HEK293 (cell line): ENCODE data around the gene TRPM8.

ENCODE experiments used
- CTCF ChIA-PET: fragments of 350-600 bp; formaldehyde crosslinking; extraction: SDS; loops from one replicate; lab custom pipeline; 2021; ENCODE audit warnings: antibody characterized with exemption; lab: Yijun Ruan, JAX
- POLR2A ChIA-PET: fragments of 300-600 bp; formaldehyde crosslinking; extraction: SDS; loops from one replicate; lab custom pipeline; 2020; ENCODE audit warnings: antibody characterized with exemption, inconsistent platforms; lab: Yijun Ruan, JAX
- H3K27ac ChIP-seq: fragments of 200-500 bp; sonication (Bioruptor generic); 2 replicates; pipeline ENCODE4 v1.5.1; 2014; ENCODE audit warnings: low read depth, low read length, control low read depth, inconsistent platforms; ENCODE audit errors: extremely low read depth
- H3K36me3 ChIP-seq, 2 experiments: fragments of 200-500 bp in 1 of 2; sonication (Bioruptor generic) in 1 of 2; 1 replicate in 1 of 2; 2 replicates in 1 of 2; pipeline ENCODE4 v1.5.1; 2014 to 2017; ENCODE audit warnings: inconsistent platforms in 2 of 2, low read length in 2 of 2; ENCODE audit not compliant: control insufficient read depth in 2 of 2, insufficient read depth in 1 of 2
- H3K4me1 ChIP-seq: fragments of 200-500 bp; sonication (Bioruptor generic); 2 replicates; pipeline ENCODE4 v1.5.1; 2014; ENCODE audit warnings: mild to moderate bottlenecking, low read length, inconsistent platforms; ENCODE audit not compliant: control insufficient read depth, insufficient read depth
- H3K4me3 ChIP-seq: 2 replicates; pipeline ENCODE4 v1.5.1; 2011; ENCODE audit warnings: low read depth, mild to moderate bottlenecking, control low read depth, low read length, moderate library complexity
- H3K9me3 ChIP-seq: fragments of 200-500 bp; sonication (Bioruptor generic); 2 replicates; pipeline ENCODE4 v1.5.1; 2014; ENCODE audit warnings: low read depth, low read length, inconsistent platforms; ENCODE audit not compliant: control insufficient read depth, insufficient read depth
- IKZF3 ChIP-seq: fragments of 450-650 bp; IDR thresholded peaks from 2 replicates; pipeline ENCODE4 v1.5.0; 2018; ENCODE audit warnings: missing biosample characterization, mild to moderate bottlenecking, missing genetic modification characterization, moderate library complexity
- KLF9 ChIP-seq: fragments of 450-650 bp; formaldehyde crosslinking; IDR thresholded peaks from 2 replicates; pipeline ENCODE4 v1.5.1; 2016; ENCODE audit warnings: missing biosample characterization, missing genetic modification characterization, low read depth
- SCRT2 ChIP-seq: fragments of 450-650 bp; formaldehyde crosslinking; IDR thresholded peaks from 2 replicates; pipeline ENCODE4 v1.5.1; 2016; ENCODE audit warnings: missing biosample characterization, missing genetic modification characterization
- TRIM28 ChIP-seq: IDR thresholded peaks from 2 replicates; pipeline ENCODE4 v1.6.1; 2011; ENCODE audit warnings: low read length, control low read depth, borderline replicate concordance
- YY2 ChIP-seq: fragments of 450-650 bp; formaldehyde crosslinking; IDR thresholded peaks from 2 replicates; pipeline ENCODE4 v1.5.1; 2016; ENCODE audit warnings: missing biosample characterization, missing genetic modification characterization
- ZIC2 ChIP-seq: fragments of 450-650 bp; formaldehyde crosslinking; IDR thresholded peaks from 2 replicates; pipeline ENCODE4 v1.5.1; 2016; ENCODE audit warnings: missing biosample characterization, missing genetic modification characterization
- ZNF155 ChIP-seq: fragments of 450-650 bp; formaldehyde crosslinking; IDR thresholded peaks from 2 replicates; pipeline ENCODE4 v1.5.1; 2016; ENCODE audit warnings: missing biosample characterization, missing genetic modification characterization
- ZNF19 ChIP-seq: fragments of 450-650 bp; formaldehyde crosslinking; IDR thresholded peaks from 2 replicates; pipeline ENCODE4; 2016; ENCODE audit warnings: missing biosample characterization, missing genetic modification characterization, low read depth
- ZNF23 ChIP-seq: fragments of 450-650 bp; formaldehyde crosslinking; IDR thresholded peaks from 2 replicates; pipeline ENCODE4 v1.5.1; 2016; ENCODE audit warnings: missing biosample characterization, missing genetic modification characterization, borderline replicate concordance
- ZNF239 ChIP-seq: fragments of 450-650 bp; formaldehyde crosslinking; IDR thresholded peaks from 2 replicates; pipeline ENCODE4 v1.5.1; 2016; ENCODE audit warnings: missing biosample characterization, missing genetic modification characterization
- ZNF391 ChIP-seq: fragments of 450-650 bp; formaldehyde crosslinking; IDR thresholded peaks from 2 replicates; pipeline ENCODE4 v1.5.1; 2016; ENCODE audit warnings: low read depth, missing biosample characterization, missing genetic modification characterization, borderline replicate concordance
- ZNF416 ChIP-seq: fragments of 450-650 bp; formaldehyde crosslinking; IDR thresholded peaks from 2 replicates; pipeline ENCODE4 v1.5.1; 2016; ENCODE audit warnings: missing biosample characterization, missing genetic modification characterization
- ZNF529 ChIP-seq: fragments of 450-650 bp; formaldehyde crosslinking; IDR thresholded peaks from 2 replicates; pipeline ENCODE4 v1.5.1; 2017; ENCODE audit warnings: missing genetic modification characterization, missing biosample characterization; ENCODE audit not compliant: insufficient replicate concordance
- ZNF654 ChIP-seq: fragments of 450-650 bp; formaldehyde crosslinking; IDR thresholded peaks from 2 replicates; pipeline ENCODE4 v1.5.1; 2016; ENCODE audit warnings: low read depth, missing biosample characterization, missing genetic modification characterization
- ZNF677 ChIP-seq: fragments of 450-650 bp; IDR thresholded peaks from 2 replicates; pipeline ENCODE4 v1.5.0; 2018; ENCODE audit warnings: missing biosample characterization, mild to moderate bottlenecking, missing genetic modification characterization, moderate library complexity
- ZNF76 ChIP-seq: fragments of 450-650 bp; formaldehyde crosslinking; IDR thresholded peaks from 2 replicates; pipeline ENCODE4; 2016; ENCODE audit warnings: low read depth, missing biosample characterization, missing genetic modification characterization, borderline replicate concordance
- TF ChIP-seq, protein P1 (sequence below): fragments of 450-650 bp; formaldehyde crosslinking; IDR thresholded peaks from 2 replicates; pipeline ENCODE4 v1.5.1; 2016; ENCODE audit warnings: missing biosample characterization, missing genetic modification characterization, borderline replicate concordance
- TF ChIP-seq, protein P2 (sequence below): fragments of 450-650 bp; formaldehyde crosslinking; conservative IDR thresholded peaks from 2 replicates; pipeline ENCODE4 v1.5.1; 2016; ENCODE audit warnings: low read depth, missing biosample characterization, missing genetic modification characterization
- TF ChIP-seq, protein P3 (sequence below): fragments of 450-650 bp; formaldehyde crosslinking; IDR thresholded peaks from 2 replicates; pipeline ENCODE4 v1.5.1; 2016; ENCODE audit warnings: missing biosample characterization, missing genetic modification characterization
- TF ChIP-seq, protein P4 (sequence below): fragments of 450-650 bp; formaldehyde crosslinking; IDR thresholded peaks from 2 replicates; pipeline ENCODE4 v1.5.1; 2016; ENCODE audit warnings: missing biosample characterization, missing genetic modification characterization

The TRPM8 gene

DNA sequence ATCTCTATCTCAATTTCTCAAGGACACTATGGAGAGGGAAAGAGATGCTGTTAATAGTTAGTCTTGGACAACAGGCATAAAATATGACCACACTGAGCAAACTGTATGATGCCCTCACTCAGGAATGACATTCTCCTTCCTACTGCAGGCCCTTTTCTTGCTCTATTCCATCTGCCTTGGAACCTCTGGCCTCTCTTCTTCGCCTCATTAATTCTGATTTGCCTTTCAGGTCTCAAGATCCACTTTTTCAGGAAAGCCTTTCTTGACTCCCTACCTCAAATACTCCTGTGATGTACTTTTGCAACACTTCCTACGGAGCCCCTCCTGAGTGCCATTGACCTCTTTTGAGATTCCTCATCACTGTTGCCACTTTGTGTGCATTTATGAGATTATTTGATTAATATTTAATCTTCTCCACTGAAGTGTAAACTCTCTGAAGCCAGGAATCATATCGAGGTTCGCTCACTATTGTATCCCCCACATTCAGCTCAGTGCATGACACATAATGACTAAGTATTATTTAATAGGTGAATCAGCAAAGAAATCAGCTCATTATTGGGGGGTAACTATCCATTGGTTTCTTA lies 112.1 kb downstream of the TRPM8 start:
- Histone ChIP-seq H3K36me3 (no peaks in the 10 kb centered on the region), H3K4me1 (no peaks in the 10 kb centered on the region), H3K9me3 (no peaks in the 10 kb centered on the region), H3K4me3 (no peak overlapping the region), H3K27ac (no peak overlapping the region)
- ChIA-PET POLR2A (no interaction called here), CTCF (no interaction called here)
- TF ChIP-seq ZNF23 (tag by site-specific recombination): no peak

DNA sequence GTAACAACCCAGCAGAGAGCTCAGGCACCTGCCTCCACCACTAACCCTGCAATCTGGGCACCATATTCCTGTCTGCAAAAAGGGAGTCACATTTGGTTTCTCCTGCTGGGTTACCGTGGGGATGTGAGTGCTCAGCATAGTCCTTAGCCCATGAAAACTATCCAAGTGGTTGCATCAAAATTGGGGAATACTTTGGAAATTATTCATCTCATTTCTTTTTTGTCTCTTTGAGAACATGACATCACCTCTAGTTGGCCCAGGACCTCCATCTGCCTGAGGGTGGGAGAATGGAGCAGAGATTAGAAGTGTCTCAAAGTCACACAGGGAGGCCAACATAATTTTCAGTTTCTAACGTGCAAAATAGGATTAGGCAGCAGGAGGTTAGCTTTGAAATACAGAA lies 114.0 kb downstream of the TRPM8 start:
- Histone ChIP-seq H3K4me1 (no peaks in the 10 kb centered on the region), H3K4me3 (no peak overlapping the region), H3K27ac (no peak overlapping the region), H3K9me3 (no peaks in the 10 kb centered on the region), H3K36me3 (no peaks in the 10 kb centered on the region)
- CTCF ChIA-PET: interaction anchor here (1.1 kb wide), 1 partner anchor 514 kb away, joined by 3 read pairs; no protein-coding TSS in a partner anchor
- POLR2A ChIA-PET: interaction anchor here (0.6 kb wide), 1 partner anchor 92 kb away, joined by 3 read pairs; no protein-coding TSS in a partner anchor
- TF ChIP-seq, protein P1, sequence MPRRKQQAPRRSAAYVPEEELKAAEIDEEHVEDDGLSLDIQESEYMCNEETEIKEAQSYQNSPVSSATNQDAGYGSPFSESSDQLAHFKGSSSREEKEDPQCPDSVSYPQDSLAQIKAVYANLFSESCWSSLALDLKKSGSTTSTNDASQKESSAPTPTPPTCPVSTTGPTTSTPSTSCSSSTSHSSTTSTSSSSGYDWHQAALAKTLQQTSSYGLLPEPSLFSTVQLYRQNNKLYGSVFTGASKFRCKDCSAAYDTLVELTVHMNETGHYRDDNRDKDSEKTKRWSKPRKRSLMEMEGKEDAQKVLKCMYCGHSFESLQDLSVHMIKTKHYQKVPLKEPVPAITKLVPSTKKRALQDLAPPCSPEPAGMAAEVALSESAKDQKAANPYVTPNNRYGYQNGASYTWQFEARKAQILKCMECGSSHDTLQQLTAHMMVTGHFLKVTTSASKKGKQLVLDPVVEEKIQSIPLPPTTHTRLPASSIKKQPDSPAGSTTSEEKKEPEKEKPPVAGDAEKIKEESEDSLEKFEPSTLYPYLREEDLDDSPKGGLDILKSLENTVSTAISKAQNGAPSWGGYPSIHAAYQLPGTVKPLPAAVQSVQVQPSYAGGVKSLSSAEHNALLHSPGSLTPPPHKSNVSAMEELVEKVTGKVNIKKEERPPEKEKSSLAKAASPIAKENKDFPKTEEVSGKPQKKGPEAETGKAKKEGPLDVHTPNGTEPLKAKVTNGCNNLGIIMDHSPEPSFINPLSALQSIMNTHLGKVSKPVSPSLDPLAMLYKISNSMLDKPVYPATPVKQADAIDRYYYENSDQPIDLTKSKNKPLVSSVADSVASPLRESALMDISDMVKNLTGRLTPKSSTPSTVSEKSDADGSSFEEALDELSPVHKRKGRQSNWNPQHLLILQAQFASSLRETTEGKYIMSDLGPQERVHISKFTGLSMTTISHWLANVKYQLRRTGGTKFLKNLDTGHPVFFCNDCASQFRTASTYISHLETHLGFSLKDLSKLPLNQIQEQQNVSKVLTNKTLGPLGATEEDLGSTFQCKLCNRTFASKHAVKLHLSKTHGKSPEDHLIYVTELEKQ: no peak
- no peak for TF ChIP-seq ZNF239
- TF ChIP-seq ZIC2 (tag by site-specific recombination): no peak
- no peak for TF ChIP-seq ZNF19 (tag by site-specific recombination)
- TF ChIP-seq, protein P2, sequence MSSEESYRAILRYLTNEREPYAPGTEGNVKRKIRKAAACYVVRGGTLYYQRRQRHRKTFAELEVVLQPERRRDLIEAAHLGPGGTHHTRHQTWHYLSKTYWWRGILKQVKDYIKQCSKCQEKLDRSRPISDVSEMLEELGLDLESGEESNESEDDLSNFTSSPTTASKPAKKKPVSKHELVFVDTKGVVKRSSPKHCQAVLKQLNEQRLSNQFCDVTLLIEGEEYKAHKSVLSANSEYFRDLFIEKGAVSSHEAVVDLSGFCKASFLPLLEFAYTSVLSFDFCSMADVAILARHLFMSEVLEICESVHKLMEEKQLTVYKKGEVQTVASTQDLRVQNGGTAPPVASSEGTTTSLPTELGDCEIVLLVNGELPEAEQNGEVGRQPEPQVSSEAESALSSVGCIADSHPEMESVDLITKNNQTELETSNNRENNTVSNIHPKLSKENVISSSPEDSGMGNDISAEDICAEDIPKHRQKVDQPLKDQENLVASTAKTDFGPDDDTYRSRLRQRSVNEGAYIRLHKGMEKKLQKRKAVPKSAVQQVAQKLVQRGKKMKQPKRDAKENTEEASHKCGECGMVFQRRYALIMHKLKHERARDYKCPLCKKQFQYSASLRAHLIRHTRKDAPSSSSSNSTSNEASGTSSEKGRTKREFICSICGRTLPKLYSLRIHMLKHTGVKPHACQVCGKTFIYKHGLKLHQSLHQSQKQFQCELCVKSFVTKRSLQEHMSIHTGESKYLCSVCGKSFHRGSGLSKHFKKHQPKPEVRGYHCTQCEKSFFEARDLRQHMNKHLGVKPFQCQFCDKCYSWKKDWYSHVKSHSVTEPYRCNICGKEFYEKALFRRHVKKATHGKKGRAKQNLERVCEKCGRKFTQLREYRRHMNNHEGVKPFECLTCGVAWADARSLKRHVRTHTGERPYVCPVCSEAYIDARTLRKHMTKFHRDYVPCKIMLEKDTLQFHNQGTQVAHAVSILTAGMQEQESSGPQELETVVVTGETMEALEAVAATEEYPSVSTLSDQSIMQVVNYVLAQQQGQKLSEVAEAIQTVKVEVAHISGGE: no peak
- no peak for TF ChIP-seq KLF9 (tag by site-specific recombination)
- no peak for TF ChIP-seq ZNF76 (tag by site-specific recombination)
- TF ChIP-seq, protein P3, sequence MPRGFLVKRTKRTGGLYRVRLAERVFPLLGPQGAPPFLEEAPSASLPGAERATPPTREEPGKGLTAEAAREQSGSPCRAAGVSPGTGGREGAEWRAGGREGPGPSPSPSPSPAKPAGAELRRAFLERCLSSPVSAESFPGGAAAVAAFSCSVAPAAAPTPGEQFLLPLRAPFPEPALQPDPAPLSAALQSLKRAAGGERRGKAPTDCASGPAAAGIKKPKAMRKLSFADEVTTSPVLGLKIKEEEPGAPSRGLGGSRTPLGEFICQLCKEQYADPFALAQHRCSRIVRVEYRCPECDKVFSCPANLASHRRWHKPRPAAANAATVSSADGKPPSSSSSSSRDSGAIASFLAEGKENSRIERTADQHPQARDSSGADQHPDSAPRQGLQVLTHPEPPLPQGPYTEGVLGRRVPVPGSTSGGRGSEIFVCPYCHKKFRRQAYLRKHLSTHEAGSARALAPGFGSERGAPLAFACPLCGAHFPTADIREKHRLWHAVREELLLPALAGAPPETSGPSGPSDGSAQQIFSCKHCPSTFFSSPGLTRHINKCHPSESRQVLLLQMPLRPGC: no peak
- TF ChIP-seq ZNF529 (tag by site-specific recombination): no peak

DNA sequence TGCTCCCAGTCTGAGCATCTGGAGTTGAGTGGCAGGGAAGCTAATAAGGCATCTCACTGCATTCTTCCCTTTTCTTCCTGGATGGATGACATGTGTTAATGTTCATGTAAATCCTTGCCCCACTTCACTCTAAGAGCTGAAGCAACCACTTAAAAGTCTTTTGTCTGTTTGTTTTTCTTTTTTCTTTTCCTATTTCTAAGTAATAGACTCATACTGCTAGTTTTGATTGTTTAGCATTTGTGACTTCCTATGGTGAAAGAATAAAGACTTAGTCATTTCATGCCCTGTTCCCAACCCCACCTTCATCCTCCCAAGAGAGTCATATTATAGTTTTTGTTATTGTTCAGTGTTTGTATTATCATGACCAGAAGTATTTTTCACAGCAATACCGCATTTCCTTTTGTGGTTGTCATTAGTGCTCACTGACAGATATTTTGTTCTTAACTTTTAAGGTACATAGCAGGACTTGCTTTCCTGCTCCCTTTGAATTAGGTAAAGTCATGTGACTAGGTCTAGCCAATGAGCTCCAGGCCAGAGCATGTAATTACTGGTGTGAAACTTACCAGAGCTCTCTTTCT lies 115.2 kb downstream of the TRPM8 start:
- Histone ChIP-seq H3K36me3 (no peaks in the 10 kb centered on the region), H3K4me1 (no peaks in the 10 kb centered on the region), H3K4me3 (no peak overlapping the region), H3K27ac (no peak overlapping the region), H3K9me3 (no peaks in the 10 kb centered on the region)
- ChIA-PET POLR2A (no interaction called here), CTCF (no interaction called here)
- TF ChIP-seq ZNF239 (no peak), TRIM28 (no peak), ZNF155 (no peak), IKZF3 (no peak), ZNF416 (tag by site-specific recombination) (no peak), YY2 (tag by site-specific recombination) (no peak), SCRT2 (tag by site-specific recombination) (no peak), ZNF677 (tag by site-specific recombination) (no peak), ZNF391 (no peak), ZIC2 (tag by site-specific recombination) (no peak), ZNF654 (tag by site-specific recombination) (no peak)
- TF ChIP-seq, protein P4, sequence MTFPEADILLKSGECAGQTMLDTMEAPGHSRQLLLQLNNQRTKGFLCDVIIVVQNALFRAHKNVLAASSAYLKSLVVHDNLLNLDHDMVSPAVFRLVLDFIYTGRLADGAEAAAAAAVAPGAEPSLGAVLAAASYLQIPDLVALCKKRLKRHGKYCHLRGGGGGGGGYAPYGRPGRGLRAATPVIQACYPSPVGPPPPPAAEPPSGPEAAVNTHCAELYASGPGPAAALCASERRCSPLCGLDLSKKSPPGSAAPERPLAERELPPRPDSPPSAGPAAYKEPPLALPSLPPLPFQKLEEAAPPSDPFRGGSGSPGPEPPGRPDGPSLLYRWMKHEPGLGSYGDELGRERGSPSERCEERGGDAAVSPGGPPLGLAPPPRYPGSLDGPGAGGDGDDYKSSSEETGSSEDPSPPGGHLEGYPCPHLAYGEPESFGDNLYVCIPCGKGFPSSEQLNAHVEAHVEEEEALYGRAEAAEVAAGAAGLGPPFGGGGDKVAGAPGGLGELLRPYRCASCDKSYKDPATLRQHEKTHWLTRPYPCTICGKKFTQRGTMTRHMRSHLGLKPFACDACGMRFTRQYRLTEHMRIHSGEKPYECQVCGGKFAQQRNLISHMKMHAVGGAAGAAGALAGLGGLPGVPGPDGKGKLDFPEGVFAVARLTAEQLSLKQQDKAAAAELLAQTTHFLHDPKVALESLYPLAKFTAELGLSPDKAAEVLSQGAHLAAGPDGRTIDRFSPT (tag by site-specific recombination): no peak
